Measurements from ENCODE around the gene NRIP3. TPM values are rescaled to one million over a fixed set of nuclear protein-coding genes. Genes with fewer than 3 reads are reported as not detected.
"Not testable (repeated sequence)": the region's sequence is repeated elsewhere in the genome, so short reads cannot be mapped to it uniquely, and the experiment has no call there.

The NRIP3 gene
- total and polyA plus RNA-seq, 5 experiments from 2014 or later: 0.34 to 0.96 (median 0.53) TPM; not detected in 2

DNA sequence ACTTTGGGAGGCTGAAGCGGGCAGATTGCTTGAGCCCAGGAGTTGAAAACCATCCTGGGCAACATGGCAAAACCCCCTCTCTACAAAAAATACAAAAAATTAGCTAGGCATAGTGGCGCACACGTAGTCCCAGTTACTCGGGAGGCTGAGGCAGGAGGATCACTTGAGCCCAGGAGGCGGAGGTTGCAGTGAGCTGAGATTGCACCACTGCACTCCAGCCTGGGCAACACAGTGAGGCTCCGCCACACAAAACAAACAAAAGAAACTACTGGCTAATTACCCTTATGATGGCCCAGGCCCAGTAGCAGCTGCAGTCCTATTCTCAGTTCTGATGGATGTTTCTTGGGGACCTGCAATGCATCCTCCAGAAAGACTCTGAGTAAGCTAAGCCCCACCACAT is 17.0 kb downstream of the NRIP3 start:
- H3K9me3 Mint-ChIP-seq: not testable (repeated sequence)

DNA sequence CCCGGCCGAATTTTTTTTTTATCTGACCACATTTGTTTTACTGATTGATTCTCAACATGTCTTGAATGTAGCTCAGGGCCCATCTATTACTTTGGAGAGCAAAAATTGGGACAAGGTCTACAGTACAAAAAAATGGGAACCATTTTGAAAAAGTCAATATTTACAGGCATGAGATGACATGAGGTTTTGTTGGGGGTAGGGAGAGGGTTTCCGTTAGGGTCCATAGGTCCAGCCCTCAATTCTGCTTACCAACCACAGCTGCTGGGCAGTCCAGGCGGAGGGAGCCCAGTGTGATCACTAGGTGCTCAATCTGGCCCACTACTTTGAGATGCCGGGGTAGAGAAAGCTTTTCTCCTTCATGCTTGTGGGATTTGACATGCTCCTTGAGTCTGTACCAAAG is 18.3 kb downstream of the NRIP3 start:
- DNase-seq (no peak), ATAC-seq (no peak)
- no peak overlapping the region for H3K4me3 Mint-ChIP-seq
- H3K9me3 Mint-ChIP-seq: no peaks in the 10 kb centered on the region
- no peaks in the 10 kb centered on the region for H3K36me3 Mint-ChIP-seq
- H3K27me3 Mint-ChIP-seq: peaks cover 3 to 21% (median 7%) of the 10 kb centered on the region in 5 donors
- H3K4me1 Mint-ChIP-seq: no peaks in the 10 kb centered on the region
- H3K27ac Mint-ChIP-seq: no peak overlapping the region
- POLR2A ChIA-PET: no interaction called here

More for the DNA sequence above, 17.0 kb downstream of the NRIP3 start:
- ATAC-seq, H3K4me1 Mint-ChIP-seq, H3K4me3 Mint-ChIP-seq, H3K27ac Mint-ChIP-seq, POLR2A ChIA-PET, DNase-seq, H3K36me3 Mint-ChIP-seq: not testable (repeated sequence)
- peaks cover 6 to 22% (median 7%) of the 10 kb centered on the region in 5 donors for H3K27me3 Mint-ChIP-seq

- no peak overlapping the region for H3K4me3 Mint-ChIP-seq
Measured at GRCh38 chr11:8983552-8983951, 20.2 kb downstream of the NRIP3 start.

DNA sequence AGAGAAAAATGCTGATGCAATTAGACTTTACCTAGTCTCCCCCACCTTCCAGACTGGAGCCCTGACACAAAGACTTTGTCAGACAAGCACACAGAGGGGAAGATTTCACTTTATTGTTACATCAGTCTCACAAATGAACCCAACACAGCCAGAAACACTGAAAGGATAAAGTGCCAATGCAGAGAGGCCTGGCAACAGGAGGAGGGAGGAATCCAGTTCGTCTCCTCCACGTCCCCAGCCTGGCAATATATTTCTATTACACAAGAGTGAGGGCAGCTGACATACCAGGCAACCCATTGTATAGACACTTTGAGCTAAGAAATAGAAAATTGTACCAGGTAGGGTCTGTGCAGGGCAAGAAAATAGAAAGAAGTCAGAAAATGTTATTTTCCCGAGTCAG is 23.3 kb downstream of the NRIP3 start:
- POLR2A ChIA-PET: no interaction called here
- H3K4me1 Mint-ChIP-seq: no peaks in the 10 kb centered on the region

More at GRCh38 chr11:8983552-8983951, 20.2 kb downstream of the NRIP3 start:
- no peak for DNase-seq
- Mint-ChIP-seq H3K27me3 (peaks cover 0 to 6% (median 3%) of the 10 kb centered on the region in 5 donors), H3K27ac (no peak overlapping the region), H3K36me3 (no peaks in the 10 kb centered on the region), H3K9me3 (no peaks in the 10 kb centered on the region), H3K4me1 (no peaks in the 10 kb centered on the region)
- no peak for ATAC-seq
- POLR2A ChIA-PET: interaction anchor here (1.1 kb wide), 1 partner anchor 19 kb away, joined by 3 read pairs; the partner anchor contains the start of gene TMEM9B

DNA sequence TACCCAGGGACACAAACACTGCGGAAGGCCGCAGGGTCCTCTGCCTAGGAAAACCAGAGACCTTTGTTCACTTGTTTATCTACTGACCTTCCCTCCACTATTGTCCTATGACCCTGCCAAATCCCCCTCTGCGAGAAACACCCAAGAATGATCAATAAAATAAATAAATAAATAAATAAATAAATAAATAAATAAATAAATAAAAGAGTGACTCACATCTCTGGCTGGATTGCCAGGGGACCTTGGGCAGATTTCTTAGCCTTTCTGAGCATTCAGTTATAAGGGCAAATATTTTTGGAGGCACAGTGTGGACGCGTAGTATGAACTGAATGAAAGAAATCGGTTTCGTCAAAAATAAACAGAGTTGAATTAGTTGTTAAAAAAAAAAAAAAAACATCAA is 24.4 kb downstream of the NRIP3 start:
- H3K4me3 Mint-ChIP-seq, H3K9me3 Mint-ChIP-seq, ATAC-seq, H3K4me1 Mint-ChIP-seq, H3K27ac Mint-ChIP-seq, POLR2A ChIA-PET, H3K36me3 Mint-ChIP-seq, H3K27me3 Mint-ChIP-seq, DNase-seq: not testable (repeated sequence)

More for the DNA sequence above, 23.3 kb downstream of the NRIP3 start:
- Mint-ChIP-seq H3K9me3 (no peaks in the 10 kb centered on the region), H3K36me3 (no peaks in the 10 kb centered on the region), H3K4me3 (no peak overlapping the region), H3K27me3 (no peaks in the 10 kb centered on the region), H3K27ac (no peak overlapping the region)
- no peak for ATAC-seq
- DNase-seq: no peak

- H3K9me3 Mint-ChIP-seq: no peaks in the 10 kb centered on the region
Measured at GRCh38 chr11:8973121-8973520, 30.7 kb downstream of the NRIP3 start.

GRCh38 chr11:8971924-8972316 is 31.9 kb downstream of the NRIP3 start:
- Mint-ChIP-seq H3K4me3 (no peak overlapping the region), H3K27me3 (no peaks in the 10 kb centered on the region), H3K36me3 (peaks cover 0 to 23% (median 0%) of the 10 kb centered on the region in 3 donors), H3K27ac (no peak overlapping the region), H3K9me3 (no peaks in the 10 kb centered on the region), H3K4me1 (peaks cover 0 to under 1% (median 0%) of the 10 kb centered on the region in 4 donors)
- POLR2A ChIA-PET: interaction anchor here (1.1 kb wide), 2 partner anchors 8 to 11 kb away, joined by 3 to 4 read pairs; partner anchors contain the start of gene TMEM9B
- no peak for ATAC-seq
- DNase-seq: no peak

More at GRCh38 chr11:8973121-8973520, 30.7 kb downstream of the NRIP3 start:
- Mint-ChIP-seq H3K27ac (peak overlapping the region in 1 of 10 donors; percentile 21), H3K36me3 (peaks cover 0 to 14% (median 0%) of the 10 kb centered on the region in 3 donors), H3K4me1 (no peaks in the 10 kb centered on the region), H3K27me3 (no peaks in the 10 kb centered on the region), H3K4me3 (no peak overlapping the region)
- DNase-seq: no peak
- ATAC-seq: no peak
- POLR2A ChIA-PET: interaction anchor here (0.6 kb wide), 1 partner anchor 298 kb away, joined by 3 read pairs; no protein-coding TSS in a partner anchor

DNA sequence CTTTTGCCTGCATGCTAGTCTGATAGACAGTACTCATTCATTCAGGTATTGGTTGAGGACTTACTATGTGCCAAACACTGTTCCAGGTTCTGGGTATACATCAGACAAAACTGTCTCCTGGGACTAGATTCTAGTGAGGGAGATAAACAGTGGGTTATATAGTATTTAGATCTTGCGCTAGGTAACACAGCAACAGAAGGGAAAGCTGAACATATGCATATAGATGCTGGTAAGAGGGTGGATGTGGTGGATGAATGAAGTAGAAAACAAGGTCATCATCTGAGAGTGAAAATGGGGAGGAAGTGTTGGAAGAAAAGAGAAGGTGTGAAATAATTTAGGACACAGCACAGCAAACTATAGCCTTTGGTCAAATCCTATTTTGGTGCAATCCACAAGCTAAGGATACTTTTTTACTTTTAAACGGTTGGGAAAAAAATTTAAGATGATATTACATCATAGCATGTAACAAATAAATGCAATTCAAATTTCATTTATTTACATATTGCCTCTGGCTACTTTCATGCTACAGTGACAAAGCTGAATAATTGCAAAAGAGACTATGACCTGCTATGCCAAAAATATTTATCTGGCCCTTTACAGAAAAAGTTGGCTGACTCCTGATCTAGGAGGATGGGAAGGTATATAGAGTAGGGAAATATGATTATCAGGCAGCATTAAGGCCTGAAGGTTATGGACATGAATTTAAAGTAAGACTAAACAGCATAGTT is 32.4 kb downstream of the NRIP3 start:
- DNase-seq (no peak), ATAC-seq (no peak)
- Mint-ChIP-seq H3K9me3 (no peaks in the 10 kb centered on the region), H3K27ac (no peak overlapping the region), H3K4me1 (peaks cover 0 to 2% (median under 1%) of the 10 kb centered on the region in 4 donors), H3K27me3 (no peaks in the 10 kb centered on the region), H3K36me3 (peaks cover 0 to 24% (median 0%) of the 10 kb centered on the region in 3 donors), H3K4me3 (no peak overlapping the region)
- POLR2A ChIA-PET: interaction anchor here (1.1 kb wide), 2 partner anchors 8 to 10 kb away, joined by 3 to 4 read pairs; partner anchors contain the start of gene TMEM9B

- POLR2A ChIA-PET: interaction anchor here (0.7 kb wide), 1 partner anchor 53 kb away, joined by 3 read pairs; no protein-coding TSS in a partner anchor
- no peaks in the 10 kb centered on the region for H3K9me3 Mint-ChIP-seq
- ATAC-seq (no peak), DNase-seq (no peak)
- H3K27me3 Mint-ChIP-seq: no peaks in the 10 kb centered on the region
- H3K36me3 Mint-ChIP-seq: peaks cover 0 to 20% (median 0%) of the 10 kb centered on the region in 3 donors
- peaks cover 12 to 27% (median 26%) of the 10 kb centered on the region in 4 donors for H3K4me1 Mint-ChIP-seq
- H3K27ac Mint-ChIP-seq: peak overlapping the region in 4 of 10 donors; percentile 7 to 70 (median 32)
- no peak overlapping the region for H3K4me3 Mint-ChIP-seq
Measured at GRCh38 chr11:8967184-8967583, 36.6 kb downstream of the NRIP3 start.

GRCh38 chr11:8964324-8965320 is 39.2 kb downstream of the NRIP3 start, which contains the start of gene TMEM9B:
TMEM9B (minus strand) TSS chr11:8964442; CDS start chr11:8964313, 129 bp downstream.
- ATAC-seq (peak; percentile 66 to 82), DNase-seq (peak; percentile 50 to 84 (median 71))
- H3K4me1 Mint-ChIP-seq: peaks cover 16 to 43% (median 37%) of the 10 kb centered on the region in 4 donors
- no peaks in the 10 kb centered on the region for H3K9me3 Mint-ChIP-seq
- POLR2A ChIA-PET: interaction anchor here (0.6 to 2.3 kb wide), 16 partner anchors 8 to 1492 kb away, joined by 3 to 23 read pairs (median 3); partner anchors contain the start of genes AKIP1, EIF3F, NRIP3 and RPL27A
- peak within 1 kb of the TSS; percentile 94 to 100 (median 98) for H3K4me3 Mint-ChIP-seq
- H3K36me3 Mint-ChIP-seq: peaks cover 0 to 16% (median 0%) of the 10 kb centered on the region in 3 donors
- no peaks in the 10 kb centered on the region for H3K27me3 Mint-ChIP-seq
- H3K27ac Mint-ChIP-seq: peak within 1 kb of the TSS; percentile 97 to 99 (median 98)

DNA sequence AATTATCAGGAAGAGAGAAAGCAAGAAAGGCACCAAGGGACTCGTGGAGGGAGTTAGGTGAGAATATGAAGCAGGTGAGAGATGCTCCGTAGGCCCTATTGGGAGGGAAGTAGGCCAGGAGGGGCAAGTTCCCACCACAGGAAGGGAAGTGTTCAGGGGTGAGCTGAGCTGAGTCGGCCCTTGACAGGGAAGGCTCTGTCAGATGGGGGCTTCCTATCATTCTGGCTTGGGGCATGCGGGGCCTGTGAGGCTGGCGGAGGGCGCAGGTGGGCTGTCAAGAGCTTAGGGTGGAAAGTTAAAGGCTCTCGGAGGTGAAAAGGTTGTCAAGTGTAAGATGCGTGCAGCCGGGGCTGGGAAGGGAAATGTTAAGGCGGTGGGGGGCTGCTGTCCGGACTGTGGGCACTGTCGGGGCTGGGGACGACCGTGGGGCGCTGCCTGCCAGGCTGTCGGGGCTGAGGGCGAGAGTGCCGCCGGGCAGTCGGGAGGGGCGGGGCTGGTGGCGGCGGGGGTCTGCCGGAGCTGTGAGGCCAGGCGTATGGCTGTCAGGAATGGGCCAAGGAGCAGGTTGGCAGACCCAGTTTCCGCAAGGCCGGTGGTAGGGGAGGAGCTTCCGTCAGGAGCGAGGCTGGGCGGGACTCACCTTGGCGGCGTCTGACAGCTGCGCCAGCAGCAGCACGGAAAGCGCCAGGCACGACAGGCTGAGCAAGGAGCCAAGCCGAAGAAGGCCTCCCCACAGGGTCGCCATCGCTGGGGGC is 40.1 kb downstream of the NRIP3 start:
- peaks cover 0 to 17% (median 0%) of the 10 kb centered on the region in 3 donors for H3K36me3 Mint-ChIP-seq
- peaks cover 16 to 49% (median 40%) of the 10 kb centered on the region in 4 donors for H3K4me1 Mint-ChIP-seq
- peak overlapping the region; percentile 97 to 99 (median 98) for H3K27ac Mint-ChIP-seq
- DNase-seq (peak; percentile 57 to 86 (median 73)), ATAC-seq (peak; percentile 81 to 83)
- POLR2A ChIA-PET: interaction anchor here (0.6 to 2.3 kb wide), 15 partner anchors 9 to 977 kb away, joined by 3 to 23 read pairs (median 3); partner anchors contain the start of genes AKIP1, EIF3F, NRIP3 and RPL27A
- H3K4me3 Mint-ChIP-seq: peak overlapping the region; percentile 94 to 100 (median 98)
- H3K27me3 Mint-ChIP-seq: no peaks in the 10 kb centered on the region
- H3K9me3 Mint-ChIP-seq: no peaks in the 10 kb centered on the region
